Measurements from ENCODE around the gene PBRM1. TPM values are rescaled to one million over a fixed set of nuclear protein-coding genes. Genes with fewer than 3 reads are reported as not detected.

PBRM1 gene
- total and polyA plus RNA-seq, 2 of the 13 experiments (the other 11 are each of a cell fraction or from before 2014, with no cell fraction given) = 10.9 to 33.2 TPM

DNA sequence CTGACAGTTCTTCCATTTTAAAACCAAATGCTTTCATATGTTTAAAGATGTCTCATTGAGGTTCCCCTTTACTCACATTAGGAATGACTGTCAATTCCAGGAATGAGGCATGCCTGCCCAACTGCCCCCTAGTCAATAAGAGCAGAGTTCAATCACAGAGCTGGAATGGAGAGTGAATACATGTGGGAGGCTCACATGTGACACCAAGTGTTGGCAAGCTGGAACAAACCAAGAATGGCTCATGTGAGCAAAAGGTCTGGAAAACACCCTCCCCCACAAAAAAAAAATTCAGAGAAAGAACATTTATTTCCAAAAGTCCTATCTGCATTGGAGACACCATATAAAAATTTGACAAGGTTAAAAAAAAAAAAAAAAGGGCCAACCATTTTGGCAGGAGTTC is 3.7 kb downstream of the PBRM1 start (continued):
- TF ChIP-seq XRCC5 (optimal IDR thresholded peaks at IDR 0.05; ENCODE audit: low read length) = peak; percentile 34
- no peak for TF ChIP-seq KDM4B (CRISPR knock-in tag; IDR thresholded peaks at IDR 0.05)
- TF ChIP-seq, protein P1, sequence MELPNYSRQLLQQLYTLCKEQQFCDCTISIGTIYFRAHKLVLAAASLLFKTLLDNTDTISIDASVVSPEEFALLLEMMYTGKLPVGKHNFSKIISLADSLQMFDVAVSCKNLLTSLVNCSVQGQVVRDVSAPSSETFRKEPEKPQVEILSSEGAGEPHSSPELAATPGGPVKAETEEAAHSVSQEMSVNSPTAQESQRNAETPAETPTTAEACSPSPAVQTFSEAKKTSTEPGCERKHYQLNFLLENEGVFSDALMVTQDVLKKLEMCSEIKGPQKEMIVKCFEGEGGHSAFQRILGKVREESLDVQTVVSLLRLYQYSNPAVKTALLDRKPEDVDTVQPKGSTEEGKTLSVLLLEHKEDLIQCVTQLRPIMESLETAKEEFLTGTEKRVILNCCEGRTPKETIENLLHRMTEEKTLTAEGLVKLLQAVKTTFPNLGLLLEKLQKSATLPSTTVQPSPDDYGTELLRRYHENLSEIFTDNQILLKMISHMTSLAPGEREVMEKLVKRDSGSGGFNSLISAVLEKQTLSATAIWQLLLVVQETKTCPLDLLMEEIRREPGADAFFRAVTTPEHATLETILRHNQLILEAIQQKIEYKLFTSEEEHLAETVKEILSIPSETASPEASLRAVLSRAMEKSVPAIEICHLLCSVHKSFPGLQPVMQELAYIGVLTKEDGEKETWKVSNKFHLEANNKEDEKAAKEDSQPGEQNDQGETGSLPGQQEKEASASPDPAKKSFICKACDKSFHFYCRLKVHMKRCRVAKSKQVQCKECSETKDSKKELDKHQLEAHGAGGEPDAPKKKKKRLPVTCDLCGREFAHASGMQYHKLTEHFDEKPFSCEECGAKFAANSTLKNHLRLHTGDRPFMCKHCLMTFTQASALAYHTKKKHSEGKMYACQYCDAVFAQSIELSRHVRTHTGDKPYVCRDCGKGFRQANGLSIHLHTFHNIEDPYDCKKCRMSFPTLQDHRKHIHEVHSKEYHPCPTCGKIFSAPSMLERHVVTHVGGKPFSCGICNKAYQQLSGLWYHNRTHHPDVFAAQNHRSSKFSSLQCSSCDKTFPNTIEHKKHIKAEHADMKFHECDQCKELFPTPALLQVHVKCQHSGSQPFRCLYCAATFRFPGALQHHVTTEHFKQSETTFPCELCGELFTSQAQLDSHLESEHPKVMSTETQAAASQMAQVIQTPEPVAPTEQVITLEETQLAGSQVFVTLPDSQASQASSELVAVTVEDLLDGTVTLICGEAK (IDR thresholded peaks at IDR 0.05) = no peak
- TF ChIP-seq, protein P1 (CRISPR knock-in tag; IDR thresholded peaks at IDR 0.05) = no peak
- TF ChIP-seq JUN (CRISPR knock-in tag; IDR thresholded peaks at IDR 0.05) = no peak
- peak; percentile 94 for TF ChIP-seq TEAD3 (CRISPR knock-in tag; optimal IDR thresholded peaks at IDR 0.05; ENCODE audit: borderline replicate concordance)
- no peak for TF ChIP-seq RFXAP (CRISPR knock-in tag; IDR thresholded peaks at IDR 0.05; ENCODE audit: borderline replicate concordance)
- TF ChIP-seq RAD51 (IDR thresholded peaks at IDR 0.05; ENCODE audit: borderline replicate concordance) = no peak
- TF ChIP-seq U2AF1 (optimal IDR thresholded peaks at IDR 0.05; ENCODE audit: low read depth, low read length) = no peak
- TF ChIP-seq MIXL1 (CRISPR knock-in tag; IDR thresholded peaks at IDR 0.05) = peak; percentile 92
- TF ChIP-seq ELF3 (CRISPR knock-in tag; IDR thresholded peaks at IDR 0.05) = peak; percentile 55; the same call in 1 of the 2 replicates
- TF ChIP-seq, protein P2, sequence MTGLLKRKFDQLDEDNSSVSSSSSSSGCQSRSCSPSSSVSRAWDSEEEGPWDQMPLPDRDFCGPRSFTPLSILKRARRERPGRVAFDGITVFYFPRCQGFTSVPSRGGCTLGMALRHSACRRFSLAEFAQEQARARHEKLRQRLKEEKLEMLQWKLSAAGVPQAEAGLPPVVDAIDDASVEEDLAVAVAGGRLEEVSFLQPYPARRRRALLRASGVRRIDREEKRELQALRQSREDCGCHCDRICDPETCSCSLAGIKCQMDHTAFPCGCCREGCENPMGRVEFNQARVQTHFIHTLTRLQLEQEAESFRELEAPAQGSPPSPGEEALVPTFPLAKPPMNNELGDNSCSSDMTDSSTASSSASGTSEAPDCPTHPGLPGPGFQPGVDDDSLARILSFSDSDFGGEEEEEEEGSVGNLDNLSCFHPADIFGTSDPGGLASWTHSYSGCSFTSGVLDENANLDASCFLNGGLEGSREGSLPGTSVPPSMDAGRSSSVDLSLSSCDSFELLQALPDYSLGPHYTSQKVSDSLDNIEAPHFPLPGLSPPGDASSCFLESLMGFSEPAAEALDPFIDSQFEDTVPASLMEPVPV (CRISPR knock-in tag; IDR thresholded peaks at IDR 0.05) = no peak
- TF ChIP-seq ZNF451 (CRISPR knock-in tag; IDR thresholded peaks at IDR 0.05) = no peak
- TF ChIP-seq, protein P3, sequence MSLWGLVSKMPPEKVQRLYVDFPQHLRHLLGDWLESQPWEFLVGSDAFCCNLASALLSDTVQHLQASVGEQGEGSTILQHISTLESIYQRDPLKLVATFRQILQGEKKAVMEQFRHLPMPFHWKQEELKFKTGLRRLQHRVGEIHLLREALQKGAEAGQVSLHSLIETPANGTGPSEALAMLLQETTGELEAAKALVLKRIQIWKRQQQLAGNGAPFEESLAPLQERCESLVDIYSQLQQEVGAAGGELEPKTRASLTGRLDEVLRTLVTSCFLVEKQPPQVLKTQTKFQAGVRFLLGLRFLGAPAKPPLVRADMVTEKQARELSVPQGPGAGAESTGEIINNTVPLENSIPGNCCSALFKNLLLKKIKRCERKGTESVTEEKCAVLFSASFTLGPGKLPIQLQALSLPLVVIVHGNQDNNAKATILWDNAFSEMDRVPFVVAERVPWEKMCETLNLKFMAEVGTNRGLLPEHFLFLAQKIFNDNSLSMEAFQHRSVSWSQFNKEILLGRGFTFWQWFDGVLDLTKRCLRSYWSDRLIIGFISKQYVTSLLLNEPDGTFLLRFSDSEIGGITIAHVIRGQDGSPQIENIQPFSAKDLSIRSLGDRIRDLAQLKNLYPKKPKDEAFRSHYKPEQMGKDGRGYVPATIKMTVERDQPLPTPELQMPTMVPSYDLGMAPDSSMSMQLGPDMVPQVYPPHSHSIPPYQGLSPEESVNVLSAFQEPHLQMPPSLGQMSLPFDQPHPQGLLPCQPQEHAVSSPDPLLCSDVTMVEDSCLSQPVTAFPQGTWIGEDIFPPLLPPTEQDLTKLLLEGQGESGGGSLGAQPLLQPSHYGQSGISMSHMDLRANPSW (CRISPR knock-in tag; IDR thresholded peaks at IDR 0.05; ENCODE audit: borderline replicate concordance) = no peak
- TF ChIP-seq, protein P4, sequence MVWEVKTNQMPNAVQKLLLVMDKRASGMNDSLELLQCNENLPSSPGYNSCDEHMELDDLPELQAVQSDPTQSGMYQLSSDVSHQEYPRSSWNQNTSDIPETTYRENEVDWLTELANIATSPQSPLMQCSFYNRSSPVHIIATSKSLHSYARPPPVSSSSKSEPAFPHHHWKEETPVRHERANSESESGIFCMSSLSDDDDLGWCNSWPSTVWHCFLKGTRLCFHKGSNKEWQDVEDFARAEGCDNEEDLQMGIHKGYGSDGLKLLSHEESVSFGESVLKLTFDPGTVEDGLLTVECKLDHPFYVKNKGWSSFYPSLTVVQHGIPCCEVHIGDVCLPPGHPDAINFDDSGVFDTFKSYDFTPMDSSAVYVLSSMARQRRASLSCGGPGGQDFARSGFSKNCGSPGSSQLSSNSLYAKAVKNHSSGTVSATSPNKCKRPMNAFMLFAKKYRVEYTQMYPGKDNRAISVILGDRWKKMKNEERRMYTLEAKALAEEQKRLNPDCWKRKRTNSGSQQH (CRISPR knock-in tag; IDR thresholded peaks at IDR 0.05; ENCODE audit: low read depth) = 0 out of 2 replicates have a peak, but pooled peaks have one; percentile 54
- TF ChIP-seq SOX13 (IDR thresholded peaks at IDR 0.05) = no peak
- TF ChIP-seq SOX13 (CRISPR knock-in tag; conservative IDR thresholded peaks at IDR 0.05 in 1 of 2, IDR thresholded peaks at IDR 0.05 in 1 of 2) = peak in 1 of 2 experiments; percentile 63; a peak in 2 of 4 replicates
